GM12872 (cell line): Measurements from ENCODE around the gene SEC14L2.

Source experiments
- CTCF ChIP-seq: IDR thresholded peaks from 3 replicates; pipeline ENCODE4 v1.5.1; 2011; ENCODE audit warnings: low read depth, mild to moderate bottlenecking, low read length, moderate library complexity; ENCODE audit not compliant: insufficient read depth

SEC14L2 gene

GRCh38 chr22:30426388-30427353 lies 29.9 kb downstream of the SEC14L2 start:
- peak; percentile 91 for TF ChIP-seq CTCF

DNA sequence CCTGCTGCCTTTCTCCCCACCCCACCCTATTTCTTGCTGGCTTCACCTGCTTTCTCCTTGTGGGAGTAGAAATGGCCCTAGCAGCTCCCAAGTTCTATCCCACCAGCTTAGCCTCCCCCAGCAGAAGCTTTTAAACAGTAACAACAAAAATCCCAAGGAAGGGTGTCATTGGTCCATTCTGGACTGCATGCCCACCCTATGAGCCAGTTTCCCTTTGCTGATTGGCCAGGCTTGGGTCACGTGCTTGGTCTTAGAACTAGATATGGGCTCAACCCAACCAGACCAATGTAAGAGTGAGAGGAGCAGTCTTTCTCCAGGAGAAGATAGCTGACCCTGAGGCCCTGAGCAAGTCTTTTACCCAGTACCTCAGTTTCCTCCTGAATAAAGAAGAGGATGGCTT lies 31.1 kb downstream of the SEC14L2 start:
- no peak for TF ChIP-seq CTCF

DNA sequence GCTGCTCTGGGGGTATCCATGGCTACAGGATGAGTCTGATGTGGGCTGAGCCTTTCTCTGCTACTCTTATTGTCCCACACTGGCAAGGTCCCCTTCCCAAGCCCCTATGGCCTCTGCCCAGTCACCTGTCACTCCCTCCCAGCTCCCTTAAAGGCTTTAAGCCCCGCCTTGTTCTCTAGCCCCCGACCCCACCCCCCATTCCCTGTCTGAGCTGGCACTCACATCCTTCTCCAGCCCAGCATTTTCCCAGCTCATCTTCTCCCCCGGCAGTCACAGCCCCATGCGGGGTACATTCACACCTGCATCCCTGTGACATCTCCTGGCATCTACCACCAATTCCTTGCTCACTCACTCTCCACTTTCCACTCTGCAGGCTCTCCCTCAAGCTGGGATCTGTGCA lies 33.1 kb downstream of the SEC14L2 start:
- no peak for TF ChIP-seq CTCF

- TF ChIP-seq CTCF: no peak
These were observed 34.1 kb downstream of the SEC14L2 start for GRCh38 chr22:30430933-30431332.

DNA sequence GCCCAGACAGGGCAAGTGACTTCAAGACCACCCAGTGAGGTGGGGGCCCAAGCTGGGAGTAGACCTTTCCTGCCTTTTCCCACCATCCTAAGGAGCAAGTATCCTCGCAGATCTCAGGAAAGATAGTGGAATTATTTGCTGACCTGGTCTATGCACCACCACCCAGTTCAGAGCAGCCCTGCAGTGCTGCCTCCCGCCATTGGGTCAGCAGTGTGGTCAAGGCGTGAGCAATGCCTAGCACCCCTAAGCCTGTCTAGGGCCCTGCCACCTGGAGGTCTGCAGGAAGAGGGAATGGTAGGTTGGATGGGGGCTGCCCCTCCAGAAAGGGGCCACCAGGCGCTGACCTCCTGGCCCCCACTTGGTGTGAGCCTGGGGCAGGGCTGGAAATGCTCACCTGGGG lies 35.3 kb downstream of the SEC14L2 start:
- no peak for TF ChIP-seq CTCF

DNA sequence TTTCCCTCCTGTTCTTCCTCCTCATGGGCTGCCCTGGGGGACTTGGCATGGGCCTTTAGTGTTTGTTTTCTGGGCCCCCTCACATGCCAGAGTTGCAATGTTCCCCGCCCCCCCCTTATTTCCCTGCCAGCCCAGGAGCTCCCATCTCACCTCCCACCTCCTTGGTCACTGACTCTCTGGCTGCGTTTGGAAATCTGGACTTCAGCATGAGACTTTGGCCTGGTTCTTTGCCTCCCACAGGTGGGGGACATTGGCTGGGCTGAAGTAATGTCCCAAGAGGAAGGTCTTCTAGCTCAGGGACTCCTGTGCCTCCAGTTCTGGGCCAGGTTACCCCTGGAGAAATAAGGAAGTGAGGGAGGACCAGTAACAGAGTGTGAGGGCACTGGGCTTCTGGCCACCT lies 35.7 kb downstream of the SEC14L2 start:
- TF ChIP-seq CTCF: no peak

DNA sequence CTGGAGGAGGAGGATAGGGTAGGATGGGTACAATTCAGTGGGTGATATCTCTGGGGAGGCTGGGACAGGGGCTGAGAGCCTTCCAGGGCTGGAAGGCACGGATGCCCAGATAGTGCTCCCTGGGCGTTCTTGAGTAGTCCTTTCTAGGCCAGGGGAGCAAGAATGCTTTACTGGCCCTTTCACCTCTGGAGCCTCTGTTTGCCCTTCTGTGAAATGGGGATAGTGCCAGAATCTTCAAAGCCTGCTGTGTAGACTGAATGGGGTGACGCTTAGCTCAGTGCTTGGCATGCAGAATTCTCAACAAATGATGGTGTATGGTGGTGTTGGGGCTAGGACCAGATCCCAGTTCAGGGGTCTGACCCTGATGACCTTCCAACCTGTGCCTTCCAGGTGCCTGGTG lies 36.4 kb downstream of the SEC14L2 start:
- TF ChIP-seq CTCF: no peak
